BJ (cell line): ENCODE results near the gene PEX19. TPM values are rescaled to one million over a fixed set of nuclear protein-coding genes. Genes with fewer than 3 reads are reported as not detected.

Source experiments
- CTCF ChIA-PET: fragments of 350-600 bp; formaldehyde crosslinking; extraction: SDS; loops from one replicate; lab custom pipeline; 2021; ENCODE audit warnings: antibody characterized with exemption, inconsistent platforms; lab: Yijun Ruan, JAX
- POLR2A ChIA-PET: fragments of 300-600 bp; sonication (Branson Sonifier 250); formaldehyde crosslinking; extraction: SDS; loops from one replicate; lab custom pipeline; 2021; ENCODE audit warnings: antibody characterized with exemption; lab: Charles Lee
- DNase-seq: peaks from one replicate; pipeline ENCODE4 v3.0.0-alpha.2; 2011; ENCODE audit warnings: low read depth
- H3K27me3 ChIP-seq: 2 replicates; pipeline ENCODE4 v1.6.0; 2011; ENCODE audit warnings: low read length; ENCODE audit not compliant: control insufficient read depth, insufficient read depth
- H3K36me3 ChIP-seq: 2 replicates; pipeline ENCODE4 v1.5.1; 2011; ENCODE audit warnings: low read length; ENCODE audit not compliant: control insufficient read depth, insufficient read depth
- H3K4me3 ChIP-seq: 2 replicates; pipeline ENCODE4 v1.5.1; 2011; ENCODE audit warnings: low read depth, mild to moderate bottlenecking, control low read depth, low read length
- CTCF ChIP-seq: IDR thresholded peaks from 2 replicates; pipeline ENCODE4 v1.5.1; 2011; ENCODE audit warnings: low read depth, mild to moderate bottlenecking, control low read depth, inconsistent platforms, low read length, moderate library complexity; ENCODE audit not compliant: insufficient read depth
- polyA plus RNA-seq: library from polyadenylated mRNA; depleted of rRNA; stranded (reverse); fragments of >200 nt; gene quantifications from 2 replicates; pipeline ENCODE4 v1.2.3, GENCODE V29; 2011

The PEX19 gene
- polyA plus RNA-seq, 1 experiment, result 52.6 TPM

- H3K27me3 ChIP-seq, result no peaks in the 10 kb centered on the region
- H3K4me3 ChIP-seq, result no peak overlapping the region
- H3K36me3 ChIP-seq, result peaks cover 12% of the 10 kb centered on the region
- ChIA-PET CTCF (interaction anchor here (1.1 to 3.6 kb wide), 3 partner anchors 9 to 196 kb away, joined by 3 to 25 read pairs (median 4); no protein-coding TSS in a partner anchor), POLR2A (no interaction called here)
- no peak for DNase-seq
- no peak for TF ChIP-seq CTCF
Observed at GRCh38 chr1:160282807-160283206, 2.1 kb downstream of the PEX19 start.

GRCh38 chr1:160277987-160278386 is 6.9 kb downstream of the PEX19 start:
- CTCF ChIA-PET, result interaction anchor here (0.8 to 1.6 kb wide), 4 partner anchors 8 to 193 kb away, joined by 3 to 5 read pairs (median 4); no protein-coding TSS in a partner anchor
- Histone ChIP-seq H3K4me3 (no peak overlapping the region), H3K27me3 (no peaks in the 10 kb centered on the region), H3K36me3 (peaks cover 12% of the 10 kb centered on the region)
- POLR2A ChIA-PET, result no interaction called here
- no peak for DNase-seq
- TF ChIP-seq CTCF, result no peak

GRCh38 chr1:160277330-160277729 is 7.6 kb downstream of the PEX19 start:
- POLR2A ChIA-PET, result no interaction called here
- H3K36me3 ChIP-seq, result peaks cover 12% of the 10 kb centered on the region

GRCh38 chr1:160271025-160271424 is 13.9 kb downstream of the PEX19 start:
- Histone ChIP-seq H3K4me3 (no peak overlapping the region), H3K27me3 (no peaks in the 10 kb centered on the region), H3K36me3 (no peaks in the 10 kb centered on the region)
- CTCF ChIA-PET, result interaction anchor here (0.7 kb wide), 1 partner anchor 78 kb away, joined by 4 read pairs; no protein-coding TSS in a partner anchor
- DNase-seq, result no peak
- no peak for TF ChIP-seq CTCF
- POLR2A ChIA-PET, result no interaction called here

More at GRCh38 chr1:160277330-160277729, 7.6 kb downstream of the PEX19 start:
- DNase-seq, result no peak
- H3K4me3 ChIP-seq, result no peak overlapping the region
- CTCF ChIA-PET, result interaction anchor here (1.2 to 1.6 kb wide), 2 partner anchors 14 to 192 kb away, joined by 4 to 5 read pairs; no protein-coding TSS in a partner anchor
- H3K27me3 ChIP-seq, result no peaks in the 10 kb centered on the region
- TF ChIP-seq CTCF, result no peak

- Histone ChIP-seq H3K27me3 (no peaks in the 10 kb centered on the region), H3K36me3 (no peaks in the 10 kb centered on the region), H3K4me3 (no peak overlapping the region)
- no peak for DNase-seq
- no peak for TF ChIP-seq CTCF
- ChIA-PET CTCF (interaction anchor here (0.6 to 1.5 kb wide), 2 partner anchors 13 to 356 kb away, joined by 3 read pairs; no protein-coding TSS in a partner anchor), POLR2A (no interaction called here)
Observed at GRCh38 chr1:160267284-160267991, 17.5 kb downstream of the PEX19 start.
